GM21786 (cell line): ENCODE data around the gene BRIP1.
"Not testable (repeated sequence)": the region's sequence is repeated elsewhere in the genome, so short reads cannot be mapped to it uniquely, and the experiment has no call there.

Source experiments
- ATAC-seq: cut with Tn5 transposase; IDR thresholded peaks from one replicate; pipeline ENCODE4 v1.9.1; 2021; ENCODE audit not compliant: unreplicated experiment

BRIP1 gene

DNA sequence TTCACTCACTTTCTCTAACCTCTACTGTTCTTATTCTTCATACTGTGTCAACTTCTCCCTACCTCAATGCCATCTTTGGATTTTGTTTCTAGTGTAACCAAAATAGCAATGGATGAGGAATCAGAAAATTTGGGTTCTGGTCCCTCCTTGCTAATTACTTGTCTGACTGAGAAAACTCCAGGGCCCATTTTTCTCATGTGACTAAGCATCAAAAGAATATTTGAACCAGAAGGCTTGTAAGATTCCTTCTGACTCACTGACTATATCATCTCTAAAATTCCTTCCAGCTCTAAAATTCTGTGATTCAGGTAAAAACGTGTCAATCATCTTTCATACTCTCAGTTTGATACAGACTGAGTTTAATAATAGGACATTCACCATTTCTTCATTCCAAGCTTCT lies 57.9 kb downstream of the BRIP1 start:
- no peak for ATAC-seq

DNA sequence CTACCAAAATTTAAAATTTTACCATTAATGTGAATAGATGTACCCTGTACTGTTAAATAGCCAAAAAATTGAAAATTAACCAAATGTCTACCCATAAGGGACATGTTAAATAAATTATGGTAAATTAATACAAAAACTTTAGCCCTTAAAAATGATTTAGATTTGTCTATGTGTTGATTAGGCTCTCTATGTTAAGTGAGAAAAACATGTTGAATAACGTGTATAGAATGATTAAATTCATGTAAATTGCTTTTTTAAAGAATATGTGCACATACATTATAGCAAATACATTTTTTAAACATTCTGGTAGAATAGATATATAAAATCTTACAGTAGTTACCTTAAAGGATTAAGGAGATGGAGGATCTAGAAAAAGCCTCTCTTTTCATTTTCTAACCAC lies 59.5 kb downstream of the BRIP1 start:
- no peak for ATAC-seq

DNA sequence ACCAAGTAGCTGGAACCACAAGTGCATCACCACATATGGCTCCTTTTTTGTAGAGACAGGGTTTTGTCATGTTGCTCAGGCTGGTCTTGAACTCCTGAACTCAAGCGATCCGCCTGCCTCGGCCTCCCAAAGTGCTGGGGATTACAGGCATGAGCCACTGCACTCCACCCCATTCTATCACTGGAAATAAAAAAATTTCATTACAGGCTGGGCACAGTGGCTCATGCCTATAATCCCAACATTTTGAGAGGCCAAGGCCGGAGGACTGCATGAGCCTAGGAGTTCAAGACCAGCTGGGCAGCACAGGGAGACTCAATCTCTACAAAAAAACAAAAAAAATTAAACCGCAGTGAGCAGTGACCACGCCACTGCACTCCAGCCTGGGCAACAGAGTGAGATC lies 60.1 kb downstream of the BRIP1 start:
- ATAC-seq, result no peak

DNA sequence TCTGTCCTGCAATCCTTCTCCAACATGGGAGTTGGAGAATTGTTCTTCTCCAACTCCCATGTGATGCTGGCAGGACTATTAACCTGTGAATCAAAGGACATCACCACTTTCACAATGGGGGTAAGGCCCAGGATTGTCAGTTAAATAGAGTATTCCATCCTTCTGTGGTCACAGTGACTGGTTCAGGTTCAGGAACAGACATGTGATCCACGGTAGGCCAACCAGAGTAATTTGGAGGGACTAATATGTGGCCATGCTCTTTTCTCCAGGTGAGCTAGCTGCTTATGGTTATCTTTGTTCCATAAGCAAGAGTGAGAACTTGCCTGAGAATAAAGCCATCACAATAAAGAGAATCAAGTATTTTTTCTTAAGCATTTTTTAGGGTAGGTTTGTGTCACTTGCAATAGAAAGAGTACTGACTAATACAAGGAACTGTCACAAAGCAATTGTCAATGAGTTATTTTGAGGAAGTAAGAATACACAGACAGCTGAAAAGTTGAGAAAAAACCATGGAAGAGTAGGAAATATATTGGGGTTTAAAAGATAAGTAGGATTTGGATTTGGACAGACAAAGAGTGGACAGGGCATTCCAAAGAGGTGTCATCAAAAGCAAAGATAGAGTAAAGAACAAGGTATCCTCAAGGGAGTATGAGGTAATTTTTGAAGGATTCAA lies 63.4 kb downstream of the BRIP1 start:
- no peak for ATAC-seq

DNA sequence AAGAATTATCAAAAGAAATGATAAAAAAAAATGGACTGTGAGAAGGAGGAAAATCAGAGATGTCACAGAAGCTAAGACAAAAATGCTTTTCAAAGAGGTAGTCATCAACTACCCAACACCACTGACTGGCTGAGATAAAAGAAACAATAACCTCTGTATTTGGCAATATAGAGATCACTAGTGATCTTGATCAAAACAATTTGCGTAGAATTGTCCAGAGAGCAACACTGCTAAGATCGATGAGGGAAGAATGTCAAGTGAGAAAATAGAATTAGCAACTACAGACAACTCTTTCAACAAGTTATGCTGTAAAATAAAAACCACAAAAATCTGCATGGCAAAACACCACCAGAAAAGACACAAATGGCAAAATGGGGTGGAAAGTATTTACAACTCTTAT lies 66.0 kb downstream of the BRIP1 start:
- no peak for ATAC-seq

DNA sequence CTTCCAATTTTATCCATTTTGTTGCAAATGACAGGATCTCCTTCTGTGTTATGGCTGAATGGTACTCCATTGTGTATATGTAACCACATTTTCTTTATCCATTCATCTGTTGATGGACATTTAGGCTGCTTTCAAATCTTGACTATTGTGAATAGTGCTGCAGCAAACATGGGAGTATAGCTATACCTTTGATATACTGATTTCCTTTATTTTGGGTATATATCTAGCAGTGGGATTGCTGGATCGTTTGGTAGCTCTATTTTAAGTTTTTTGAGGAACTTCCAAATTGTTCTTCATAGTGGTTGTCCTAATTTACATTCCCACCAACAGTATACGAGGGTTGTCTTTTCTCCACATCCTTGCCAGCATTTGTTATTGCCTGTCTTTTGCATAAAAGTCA lies 67.8 kb downstream of the BRIP1 start:
- no peak for ATAC-seq

DNA sequence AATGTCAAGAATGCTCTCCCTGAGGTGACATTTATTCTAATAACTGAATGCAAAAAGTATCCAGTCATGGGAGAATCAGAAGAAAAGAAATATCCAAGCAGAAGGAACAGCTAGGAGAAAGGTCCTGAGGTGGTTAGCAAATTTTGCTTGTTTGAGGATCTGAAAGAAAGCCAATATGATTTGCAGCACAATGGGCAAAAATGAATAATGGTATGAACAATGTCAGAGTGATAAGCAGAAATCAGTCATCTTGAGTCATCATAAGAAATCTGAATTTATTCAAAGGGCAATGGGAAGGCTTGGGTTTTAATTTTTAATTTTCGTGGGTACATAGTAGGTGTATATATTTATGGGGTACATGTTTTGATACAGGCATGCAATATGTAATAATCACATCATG lies 68.5 kb downstream of the BRIP1 start:
- no peak for ATAC-seq

DNA sequence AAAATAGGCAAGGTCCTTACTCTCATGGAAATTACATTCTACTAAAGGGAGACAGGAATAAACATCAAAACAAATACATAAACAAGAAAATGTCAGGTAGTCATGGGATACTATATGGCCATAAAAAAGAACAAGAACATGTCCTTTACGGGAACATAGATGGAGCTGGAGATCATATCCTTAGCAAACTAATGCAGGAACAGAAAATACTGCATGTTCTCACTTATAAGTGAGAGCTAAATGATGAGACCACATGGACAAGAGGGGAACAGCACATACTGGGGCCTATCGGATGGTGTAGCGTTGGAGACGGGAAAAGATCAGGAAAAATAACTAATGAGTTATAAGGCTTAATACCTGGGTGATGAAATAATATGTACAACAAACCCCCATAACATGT lies 69.1 kb downstream of the BRIP1 start:
- no peak for ATAC-seq

DNA sequence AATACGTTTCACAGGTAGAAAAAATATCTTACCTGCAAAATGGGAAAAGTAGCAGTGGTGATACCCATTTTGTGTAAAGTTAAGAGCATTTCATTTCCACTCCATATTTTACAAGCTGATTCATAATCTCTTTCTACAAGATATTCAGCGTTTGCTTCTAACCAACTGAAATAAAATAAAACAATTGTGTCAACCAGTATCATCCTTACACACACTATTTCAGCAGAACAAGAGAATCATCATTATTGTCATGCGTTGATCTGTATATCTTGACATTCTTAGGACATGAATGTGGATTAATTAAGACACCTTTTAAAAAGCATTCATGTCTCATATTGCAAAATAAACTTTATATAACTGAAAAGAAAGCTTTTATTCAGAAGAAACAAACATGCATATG lies 69.8 kb downstream of the BRIP1 start:
- no peak for ATAC-seq

DNA sequence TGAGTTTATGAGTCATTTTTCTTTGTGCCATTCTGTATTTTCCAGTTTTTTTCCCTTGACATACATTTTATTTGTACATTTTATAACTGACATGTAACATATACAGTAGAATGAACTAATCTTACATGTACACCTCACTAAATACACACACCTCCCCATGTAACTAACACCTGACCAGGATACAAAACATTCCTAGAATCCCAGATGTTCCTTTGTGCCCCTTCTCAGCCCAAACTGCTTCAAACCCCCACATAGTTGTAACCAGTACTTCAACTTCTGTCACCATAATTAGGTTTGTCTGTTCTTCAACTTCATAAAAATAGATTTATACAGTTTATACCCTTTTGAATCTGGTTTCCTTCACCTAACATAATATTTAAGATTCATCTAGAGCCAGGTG lies 73.5 kb downstream of the BRIP1 start:
- no peak for ATAC-seq

DNA sequence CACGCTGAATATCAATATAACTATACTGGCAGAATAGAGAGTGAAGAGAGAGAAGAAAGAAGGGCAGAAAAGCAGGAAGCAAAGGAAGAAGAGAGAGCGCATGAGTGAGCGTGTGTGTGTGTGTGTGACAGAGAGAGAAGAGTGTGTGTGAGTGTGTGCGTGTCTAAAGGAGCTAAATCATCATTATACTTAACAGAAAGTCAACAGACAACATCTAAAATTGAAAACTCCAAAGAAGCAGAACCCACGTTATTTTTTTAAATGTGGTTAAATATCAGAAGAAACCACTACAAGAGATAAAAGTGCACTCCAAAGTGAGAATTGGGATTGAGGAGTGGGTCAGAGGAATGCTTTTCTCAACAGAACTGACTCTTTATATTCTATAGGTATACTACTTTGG lies 77.2 kb downstream of the BRIP1 start:
- no peak for ATAC-seq

DNA sequence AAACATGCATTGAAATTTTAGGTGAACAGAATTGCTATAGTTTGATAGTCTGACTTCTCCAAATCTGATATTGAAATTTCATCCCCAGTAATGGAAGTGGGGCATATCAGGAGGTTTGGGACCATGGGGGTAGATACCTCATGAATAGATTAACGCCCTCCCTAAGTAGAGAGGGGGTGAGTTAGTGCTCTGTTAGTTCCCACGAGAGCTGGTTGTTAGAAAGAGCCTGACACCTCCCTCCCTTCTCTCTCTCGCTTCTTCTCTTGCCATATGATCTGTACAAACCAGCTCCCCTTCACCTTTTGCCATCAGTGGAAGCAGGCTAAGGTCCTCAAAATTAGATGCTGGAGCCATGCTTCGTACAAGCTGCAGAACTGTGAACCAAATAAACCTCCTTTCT lies 78.8 kb downstream of the BRIP1 start:
- no peak for ATAC-seq

DNA sequence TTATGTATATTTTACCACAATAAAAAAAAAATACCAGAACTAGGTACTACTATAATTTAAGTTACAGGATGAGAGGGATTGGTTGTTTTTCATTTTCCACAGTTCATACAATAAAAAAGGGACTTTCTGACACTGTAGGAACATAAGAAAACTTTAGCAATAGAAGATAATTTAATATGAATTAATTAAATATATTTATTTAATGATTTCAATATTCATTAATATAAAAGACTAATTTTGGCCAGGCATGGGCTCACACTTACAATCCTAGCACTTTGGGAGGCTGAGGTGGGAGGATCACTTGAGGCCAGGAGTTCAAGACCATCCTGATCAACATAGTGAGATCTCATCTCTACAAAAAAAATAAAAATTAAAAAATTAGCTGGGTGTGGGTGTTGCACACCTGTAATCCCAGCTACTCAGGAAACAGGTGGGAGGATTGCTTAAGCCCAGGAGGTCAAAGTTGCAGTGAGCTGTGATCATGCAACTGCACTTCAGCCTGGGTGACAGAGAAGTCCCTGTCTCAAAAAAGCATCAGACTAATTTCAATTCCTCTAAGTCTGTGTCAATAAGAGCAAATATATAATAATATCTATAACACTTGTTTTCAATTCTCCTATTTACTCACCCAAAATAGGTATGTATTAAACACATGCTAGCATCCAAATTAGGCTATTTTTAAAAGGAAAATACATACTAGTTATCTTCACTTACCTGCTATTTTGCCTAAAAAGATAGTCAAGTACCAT lies 79.6 kb downstream of the BRIP1 start:
- peak; percentile 56 for ATAC-seq

DNA sequence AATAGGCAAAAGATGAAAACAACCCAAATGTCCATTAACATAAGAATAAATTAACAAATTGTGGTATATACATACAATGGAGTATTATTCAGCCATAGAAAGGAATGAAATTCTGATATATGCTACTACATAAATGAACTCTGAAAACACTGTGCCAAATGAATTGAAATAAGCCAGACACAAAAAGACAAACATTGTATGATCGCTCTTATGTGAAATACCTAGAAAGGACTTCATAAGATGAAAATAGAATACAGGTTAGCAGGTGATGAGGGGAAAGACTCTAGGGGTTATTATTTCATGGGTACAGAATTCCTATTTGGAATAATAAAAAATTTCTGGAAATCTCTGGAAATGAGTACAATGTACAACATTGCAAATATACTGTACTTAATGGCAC lies 80.2 kb downstream of the BRIP1 start:
- ATAC-seq, result no peak

DNA sequence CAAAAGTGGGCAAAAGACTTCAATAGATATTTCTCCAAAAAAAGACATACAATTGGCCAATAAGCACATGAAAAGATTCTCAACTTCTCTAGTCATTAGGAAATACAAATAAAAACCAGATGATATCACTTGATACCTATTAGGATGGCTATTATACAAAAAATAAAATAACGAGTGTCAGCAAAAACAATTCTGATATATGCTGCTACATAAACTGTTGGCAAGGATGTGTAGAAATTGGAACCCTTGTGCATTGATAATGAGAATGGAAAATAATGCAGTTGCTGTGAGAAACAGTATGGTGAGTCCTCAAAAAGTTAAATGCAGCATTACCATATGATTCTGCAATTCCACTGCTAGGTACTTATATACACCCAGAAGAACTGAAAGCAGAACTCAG lies 80.6 kb downstream of the BRIP1 start:
- ATAC-seq, result no peak

DNA sequence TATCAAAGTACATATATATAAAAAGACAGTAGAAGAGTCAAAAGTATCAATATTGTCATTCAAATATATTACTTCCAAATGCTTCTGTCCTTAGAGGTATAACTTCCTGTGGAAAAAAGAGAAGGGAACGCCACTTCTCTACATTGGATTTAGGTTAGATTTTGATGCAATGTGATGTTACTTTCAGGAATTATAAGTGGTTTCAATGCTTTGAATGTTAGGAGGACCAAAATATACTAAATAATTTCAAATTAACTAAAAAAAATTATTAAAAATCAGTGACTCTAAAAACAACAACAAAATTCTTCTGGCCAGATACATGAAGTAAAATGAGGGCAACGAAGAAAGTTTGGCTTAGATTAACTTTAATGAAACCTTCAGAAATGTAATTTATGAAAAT lies 88.0 kb downstream of the BRIP1 start:
- no peak for ATAC-seq

DNA sequence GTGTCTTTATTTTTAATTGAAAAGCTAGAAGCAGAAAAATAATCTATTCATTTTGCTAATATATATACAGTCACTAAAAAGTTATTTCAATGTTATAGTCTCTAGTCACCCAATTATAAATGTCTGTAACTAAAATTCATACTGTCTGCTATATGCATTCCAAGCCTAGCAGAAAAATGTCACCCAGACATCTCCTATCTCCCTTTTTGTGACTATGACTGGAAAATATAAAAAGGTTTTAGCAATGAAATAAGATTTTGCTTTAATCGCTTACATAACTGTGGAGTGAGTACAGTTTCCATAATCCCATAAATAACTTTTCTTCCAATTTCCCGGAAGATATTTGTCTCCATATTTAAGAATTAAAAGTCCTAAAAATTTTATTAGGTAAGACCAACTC lies 88.6 kb downstream of the BRIP1 start:
- no peak for ATAC-seq

DNA sequence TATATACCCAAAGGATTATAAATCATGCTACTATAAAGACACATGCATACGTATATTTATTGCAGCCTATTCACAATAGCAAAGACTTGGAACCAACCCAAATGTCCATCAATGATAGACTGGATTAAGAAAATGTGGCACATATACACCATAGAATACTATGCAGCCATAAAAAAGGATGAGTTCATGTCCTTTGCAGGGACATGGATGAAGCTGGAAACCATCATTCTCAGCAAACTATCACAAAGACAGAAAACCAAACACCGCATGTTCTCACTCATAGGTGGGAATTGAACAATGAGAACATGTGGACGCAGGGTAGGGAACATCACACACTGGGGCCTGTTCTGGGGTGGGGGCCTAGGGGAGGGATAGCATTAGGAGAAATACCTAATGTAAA lies 89.2 kb downstream of the BRIP1 start:
- not testable (repeated sequence) for ATAC-seq

DNA sequence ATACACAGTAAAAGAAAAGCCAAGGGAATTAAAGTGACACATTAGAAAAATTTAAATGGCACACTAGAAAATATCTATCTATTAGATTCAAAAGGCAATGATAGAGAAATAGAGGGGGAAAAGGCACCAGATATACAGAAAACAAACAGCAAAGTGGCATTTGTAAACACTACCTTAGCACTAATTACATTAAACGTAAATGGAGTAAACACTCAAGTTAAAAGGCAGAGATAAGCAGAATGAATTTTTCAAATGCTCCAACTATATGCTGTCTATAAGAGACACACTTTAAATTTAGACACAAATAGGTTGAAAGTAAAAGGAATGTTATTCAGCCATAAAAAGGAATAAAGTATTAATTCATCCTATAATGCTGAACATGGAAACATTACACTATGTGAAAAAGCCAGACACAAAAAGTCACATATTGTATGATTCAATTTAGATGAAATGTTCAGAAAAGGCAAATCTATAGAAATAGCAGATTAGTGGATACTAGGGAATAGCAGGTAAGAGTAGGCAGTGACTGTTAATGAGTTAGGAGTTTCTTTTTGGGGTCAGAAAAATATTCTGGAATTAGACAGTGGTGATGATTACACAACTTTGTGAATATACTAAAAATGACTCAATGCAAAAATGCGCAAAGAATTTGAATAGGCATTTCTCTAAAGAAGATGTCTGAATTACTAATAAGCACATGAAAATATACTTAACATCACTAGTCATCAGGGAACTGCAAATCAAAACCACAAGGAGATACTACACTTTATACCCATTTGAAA lies 92.4 kb downstream of the BRIP1 start:
- no peak for ATAC-seq

DNA sequence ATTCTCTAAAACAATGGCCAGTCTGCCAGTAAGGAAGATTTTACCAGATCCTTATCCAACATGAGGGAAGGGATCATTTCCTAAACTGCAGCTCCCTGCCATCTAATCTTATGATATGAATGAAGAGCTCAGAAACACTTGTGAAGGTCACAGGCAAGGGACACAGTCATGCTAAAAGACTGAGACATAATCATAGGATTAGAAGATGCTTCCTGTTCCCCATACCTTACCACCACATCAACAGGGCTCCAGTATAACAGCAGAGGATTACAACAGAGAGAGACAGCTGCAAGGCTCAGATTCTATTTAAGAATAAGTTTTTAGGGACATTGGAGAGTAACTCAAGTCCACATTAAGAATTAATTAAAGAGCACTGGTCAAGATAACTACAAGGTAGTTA lies 93.3 kb downstream of the BRIP1 start:
- ATAC-seq, result no peak

DNA sequence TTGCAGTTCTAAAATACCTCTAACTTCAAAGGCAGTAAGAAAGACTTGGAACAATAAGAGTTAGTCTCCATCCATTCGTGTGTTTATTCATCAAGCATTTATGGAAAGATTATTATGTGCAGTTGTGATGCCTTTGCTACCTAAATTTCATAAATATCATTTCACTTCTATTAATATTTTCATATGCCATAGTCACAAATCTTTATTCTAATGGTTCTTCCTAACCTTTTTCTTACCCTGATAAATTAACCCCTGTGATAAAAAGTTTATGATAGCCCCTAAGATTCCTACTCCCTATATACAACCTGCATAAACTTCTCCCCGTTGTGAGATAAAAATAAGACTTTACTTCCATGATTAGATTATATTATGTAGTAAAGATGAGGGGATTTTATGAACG lies 94.9 kb downstream of the BRIP1 start:
- ATAC-seq, result no peak

DNA sequence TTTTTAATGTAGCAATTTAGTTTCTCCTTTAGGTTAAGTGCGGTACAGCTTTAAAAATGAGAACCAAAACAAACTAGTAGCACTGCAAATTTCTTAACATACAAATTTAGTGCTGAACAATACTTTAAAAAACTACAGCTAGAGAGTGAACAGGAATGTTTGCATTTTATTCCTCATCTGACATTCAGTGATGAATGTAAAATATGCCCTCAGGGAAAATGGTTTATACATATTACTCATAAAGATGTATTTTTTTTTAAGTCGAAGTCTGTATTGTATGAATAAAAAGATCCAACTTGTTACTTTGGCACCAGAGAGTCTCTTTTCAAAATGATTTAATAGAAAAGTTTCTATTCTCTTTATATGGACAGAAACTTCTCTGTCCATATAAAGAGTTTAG lies 96.8 kb downstream of the BRIP1 start:
- no peak for ATAC-seq
